PC-9 (cell line): ENCODE data around the gene PUM1. TPM values are rescaled to one million over a fixed set of nuclear protein-coding genes. Genes with fewer than 3 reads are reported as not detected.

Experiments
- BruUV-seq: library from RNA; stranded (reverse); fragments of 400-500 nt; replicated peaks from 2 replicates; lab custom pipeline; 2021; lab: Mats Ljungman, UMichigan
- CTCF ChIA-PET: fragments of 300-600 bp; sonication (Branson Sonifier 250); formaldehyde crosslinking; loops from one replicate; lab custom pipeline; 2022; ENCODE audit warnings: antibody characterized with exemption; lab: Charles Lee
- POLR2A ChIA-PET: fragments of 300-600 bp; sonication (Branson Sonifier 250); formaldehyde crosslinking; loops from one replicate; lab custom pipeline; 2022; ENCODE audit warnings: antibody characterized with exemption; ENCODE audit not compliant: unreplicated experiment; lab: Charles Lee
- DNase-seq, 2 experiments: peaks; one replicate each; pipeline versions ENCODE4 v3.0.0 to v3.0.0-alpha.2; 2015 to 2022; ENCODE audit warnings: mixed read lengths in 1 of 2
- H2AFZ ChIP-seq: fragments of 200-600 bp; sonication (generic); 2 replicates; pipeline ENCODE4 v1.8.1; 2017; ENCODE audit warnings: antibody characterized with exemption
- H3F3A ChIP-seq: fragments of 200-600 bp; sonication (generic); 2 replicates; pipeline ENCODE4 v1.8.1; 2017; ENCODE audit warnings: antibody characterized with exemption, mild to moderate bottlenecking, low read depth; ENCODE audit not compliant: insufficient read depth
- H3K27ac ChIP-seq: fragments of 200-600 bp; sonication (generic); 2 replicates; pipeline ENCODE4 v1.6.1; 2016; ENCODE audit warnings: mixed run types
- H3K27me3 ChIP-seq: fragments of 200-600 bp; sonication (generic); 2 replicates; pipeline ENCODE4 v1.6.1; 2016; ENCODE audit warnings: low read depth, mixed run types; ENCODE audit not compliant: insufficient read depth
- H3K36me3 ChIP-seq: fragments of 200-600 bp; sonication (generic); 2 replicates; pipeline ENCODE4 v1.6.1; 2016; ENCODE audit warnings: low read depth, mixed run types
- H3K4me1 ChIP-seq: fragments of 200-600 bp; sonication (generic); replicated peaks from 2 replicates; pipeline ENCODE4 v1.6.1; 2016; ENCODE audit warnings: mixed run types; ENCODE audit not compliant: insufficient read depth
- H3K4me2 ChIP-seq: fragments of 200-600 bp; sonication (generic); 2 replicates; pipeline ENCODE4 v1.6.1; 2017; ENCODE audit warnings: mixed run types
- H3K4me3 ChIP-seq: fragments of 200-600 bp; sonication (generic); 2 replicates; pipeline ENCODE4 v1.6.1; 2016; ENCODE audit warnings: mixed run types
- H3K79me2 ChIP-seq: fragments of 200-600 bp; sonication (generic); 2 replicates; pipeline ENCODE4 v1.6.1; 2017; ENCODE audit warnings: low read depth, mixed run types
- H3K9me2 ChIP-seq: fragments of 200-600 bp; sonication (generic); 2 replicates; pipeline ENCODE4 v1.8.1; 2017; ENCODE audit warnings: mild to moderate bottlenecking; ENCODE audit not compliant: insufficient read depth
- H3K9me3 ChIP-seq: fragments of 200-600 bp; sonication (generic); 2 replicates; pipeline ENCODE4 v1.8.1; 2016; ENCODE audit warnings: low read depth; ENCODE audit not compliant: insufficient read depth
- H4K20me1 ChIP-seq: fragments of 200-600 bp; sonication (generic); 2 replicates; pipeline ENCODE4 v1.8.1; 2017; ENCODE audit not compliant: insufficient read depth
- EZH2 ChIP-seq: fragments of 200-600 bp; sonication (generic); IDR thresholded peaks from 2 replicates; pipeline ENCODE4 v1.8.0; 2017; ENCODE audit warnings: antibody characterized with exemption, low read depth
- intact Hi-C: fragments of 100-400 bp; cut with micrococcal nuclease; formaldehyde crosslinking; loops from one replicate; pipeline ENCODE4 v1.10.0; 2022; ENCODE audit not compliant: unreplicated experiment
- total RNA-seq: library from RNA; stranded (reverse); gene quantifications from 2 replicates; pipeline ENCODE4 v1.2.3, GENCODE V29; 2021
- TF ChIP-seq, protein P1 (sequence below): fragments of 200-600 bp; sonication (generic); conservative IDR thresholded peaks from 2 replicates; pipeline ENCODE4 v1.6.1; 2017; ENCODE audit warnings: mixed run types, antibody characterized with exemption, mild to moderate bottlenecking, moderate library complexity

PUM1 gene
- total RNA-seq, 1 experiment from 2014 or later, result 117 TPM

DNA sequence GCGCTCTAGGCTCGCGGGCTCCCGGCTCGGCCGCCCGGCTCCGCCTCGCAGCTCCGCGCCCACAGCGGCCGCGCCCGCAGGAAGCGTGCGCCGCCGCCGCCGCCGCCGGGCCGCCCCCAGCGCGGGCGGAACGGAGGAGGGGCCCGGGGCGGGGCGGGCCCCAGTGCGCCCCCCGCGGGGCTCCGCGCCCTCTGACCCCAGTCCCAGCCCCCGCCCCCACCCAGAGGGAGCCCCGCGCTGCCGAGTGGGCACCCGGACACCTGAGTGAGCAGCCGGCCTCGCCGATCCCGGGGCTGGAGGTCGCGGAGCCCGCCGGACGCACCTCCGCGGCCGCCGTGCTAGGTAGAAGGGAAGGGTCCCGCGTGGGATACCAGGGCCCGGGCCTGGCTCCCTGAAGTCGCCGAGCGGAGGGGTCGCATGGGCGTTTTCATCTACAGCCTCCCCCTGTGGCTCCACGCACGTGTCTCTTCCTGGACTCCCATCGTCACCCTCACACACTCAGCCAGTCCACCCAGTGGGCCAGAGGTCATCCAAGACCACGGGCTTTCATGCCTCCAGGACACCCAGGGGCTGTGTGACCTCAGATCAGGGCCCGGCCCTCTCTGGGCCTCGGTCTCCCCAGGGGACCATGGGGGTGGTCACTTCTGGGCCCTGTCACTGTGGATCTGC is 156.7 kb downstream of the PUM1 start, which contains the start of gene SDC3:
Gene SDC3 (minus strand): TSS at position 63 of the 669 bp plus-strand sequence. CDS start 172 bp downstream, outside the sequence.
- H3K79me2 ChIP-seq, result no peaks in the 10 kb centered on the region
- intact Hi-C loops, result no loop called here
- TF ChIP-seq EZH2, result no peak
- TF ChIP-seq, protein P1, sequence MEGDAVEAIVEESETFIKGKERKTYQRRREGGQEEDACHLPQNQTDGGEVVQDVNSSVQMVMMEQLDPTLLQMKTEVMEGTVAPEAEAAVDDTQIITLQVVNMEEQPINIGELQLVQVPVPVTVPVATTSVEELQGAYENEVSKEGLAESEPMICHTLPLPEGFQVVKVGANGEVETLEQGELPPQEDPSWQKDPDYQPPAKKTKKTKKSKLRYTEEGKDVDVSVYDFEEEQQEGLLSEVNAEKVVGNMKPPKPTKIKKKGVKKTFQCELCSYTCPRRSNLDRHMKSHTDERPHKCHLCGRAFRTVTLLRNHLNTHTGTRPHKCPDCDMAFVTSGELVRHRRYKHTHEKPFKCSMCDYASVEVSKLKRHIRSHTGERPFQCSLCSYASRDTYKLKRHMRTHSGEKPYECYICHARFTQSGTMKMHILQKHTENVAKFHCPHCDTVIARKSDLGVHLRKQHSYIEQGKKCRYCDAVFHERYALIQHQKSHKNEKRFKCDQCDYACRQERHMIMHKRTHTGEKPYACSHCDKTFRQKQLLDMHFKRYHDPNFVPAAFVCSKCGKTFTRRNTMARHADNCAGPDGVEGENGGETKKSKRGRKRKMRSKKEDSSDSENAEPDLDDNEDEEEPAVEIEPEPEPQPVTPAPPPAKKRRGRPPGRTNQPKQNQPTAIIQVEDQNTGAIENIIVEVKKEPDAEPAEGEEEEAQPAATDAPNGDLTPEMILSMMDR, result no peak
- BruUV-seq, result no TSS peak
- H3K9me2 ChIP-seq, result no peaks in the 10 kb centered on the region
- ChIA-PET POLR2A (no interaction called here), CTCF (no interaction called here)
- no peaks in the 10 kb centered on the region for H3F3A ChIP-seq
- H3K27ac ChIP-seq, result peak within 1 kb of the TSS; percentile 37; the same call in 1 of the 2 replicates
- H2AFZ ChIP-seq, result no peak within 1 kb of the TSS
- H3K36me3 ChIP-seq, result no peaks in the 10 kb centered on the region
- no peaks in the 10 kb centered on the region for H3K27me3 ChIP-seq
- peaks cover 17% of the 10 kb centered on the region for H3K4me1 ChIP-seq
- no peaks in the 10 kb centered on the region for H3K9me3 ChIP-seq
- peak within 1 kb of the TSS; percentile 60 for H3K4me2 ChIP-seq
- H4K20me1 ChIP-seq, result no peaks in the 10 kb centered on the region
- peak within 1 kb of the TSS; percentile 49; the same call in 1 of the 2 replicates for H3K4me3 ChIP-seq
- peak in 1 of 2 experiments; percentile 22 for DNase-seq

DNA sequence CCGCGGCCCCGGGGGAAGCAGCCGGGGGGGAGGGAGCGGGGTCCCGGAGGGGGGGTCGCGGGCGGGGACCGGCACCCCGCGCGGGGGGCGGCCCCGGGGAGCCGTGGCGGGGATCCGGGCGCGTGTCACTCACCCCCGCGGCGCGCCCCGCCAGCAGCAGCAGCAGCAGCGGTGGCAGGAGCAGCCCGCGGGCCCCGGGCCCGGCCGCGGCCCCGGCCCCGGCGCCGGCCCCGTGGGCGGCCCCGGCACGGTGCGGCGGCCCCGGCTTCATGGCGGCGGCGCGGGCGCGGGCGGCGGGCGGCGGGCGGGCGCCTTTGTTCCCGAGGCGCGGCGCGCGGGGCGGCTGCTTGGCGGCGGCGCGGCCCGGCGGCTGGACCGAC is 157.2 kb downstream of the PUM1 start:
- peaks cover 17% of the 10 kb centered on the region for H3K4me1 ChIP-seq
- ChIA-PET CTCF (no interaction called here), POLR2A (no interaction called here)
- no peak overlapping the region for H3K27ac ChIP-seq
- H4K20me1 ChIP-seq, result no peaks in the 10 kb centered on the region
- H3K27me3 ChIP-seq, result no peaks in the 10 kb centered on the region
- H3K9me2 ChIP-seq, result no peaks in the 10 kb centered on the region
- no peak for DNase-seq
- H3K4me2 ChIP-seq, result no peak overlapping the region
- no peaks in the 10 kb centered on the region for H3K36me3 ChIP-seq
- no peak overlapping the region for H3K4me3 ChIP-seq
- intact Hi-C loops, result no loop called here
- no peaks in the 10 kb centered on the region for H3K79me2 ChIP-seq
- H3K9me3 ChIP-seq, result no peaks in the 10 kb centered on the region
- TF ChIP-seq, protein P1, result no peak
- no peak for TF ChIP-seq EZH2
- H3F3A ChIP-seq, result no peaks in the 10 kb centered on the region
- no peak overlapping the region for H2AFZ ChIP-seq
- no TSS peak for BruUV-seq

DNA sequence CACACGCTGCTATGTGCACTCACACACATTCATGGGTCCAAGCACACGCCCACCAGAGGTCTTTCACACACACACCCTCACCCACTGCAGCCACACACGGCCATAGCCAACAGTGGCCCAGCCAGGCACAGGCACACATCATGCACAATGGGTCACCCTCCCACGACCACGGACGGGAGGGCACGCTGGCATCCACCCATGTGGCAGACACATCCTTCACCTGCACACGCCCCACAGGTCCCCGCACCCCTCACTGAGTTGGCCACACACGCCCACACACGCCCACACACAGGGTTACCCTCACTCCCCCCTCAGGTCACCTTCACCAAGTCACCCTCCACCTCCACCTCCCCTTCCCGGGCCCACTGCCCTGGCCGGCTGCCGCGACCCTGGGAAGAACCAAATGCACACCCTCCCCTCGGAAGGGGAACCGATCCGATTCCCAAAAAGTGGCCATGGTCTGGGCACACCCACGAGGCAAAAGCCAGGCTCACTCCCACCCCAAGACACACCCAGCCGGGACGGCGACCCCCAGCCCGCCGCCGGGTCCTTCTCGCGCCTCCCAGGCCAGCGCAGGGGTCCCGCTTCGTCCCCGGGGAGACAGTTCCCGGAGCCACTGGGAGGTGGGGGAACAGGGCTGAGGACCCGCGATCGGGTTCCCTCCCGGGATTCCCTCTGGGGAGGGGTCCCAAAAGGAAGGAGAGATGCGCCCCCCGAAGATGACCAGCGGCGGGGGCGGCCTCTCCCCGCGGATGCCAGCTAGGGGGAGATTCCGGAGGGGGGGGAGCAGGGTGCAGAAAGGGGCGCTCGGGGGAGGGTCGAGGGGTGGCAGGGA is 157.8 kb downstream of the PUM1 start:
- no peak overlapping the region for H2AFZ ChIP-seq
- no peaks in the 10 kb centered on the region for H3K36me3 ChIP-seq
- H3K4me3 ChIP-seq, result peak overlapping the region; percentile 26; the same call in 1 of the 2 replicates
- DNase-seq, result no peak
- peaks cover 17% of the 10 kb centered on the region for H3K4me1 ChIP-seq
- H3K9me2 ChIP-seq, result no peaks in the 10 kb centered on the region
- intact Hi-C loops, result no loop called here
- H3K27ac ChIP-seq, result no peak overlapping the region
- no peaks in the 10 kb centered on the region for H3F3A ChIP-seq
- no peaks in the 10 kb centered on the region for H3K27me3 ChIP-seq
- no peak for TF ChIP-seq EZH2
- TF ChIP-seq, protein P1, result no peak
- peak overlapping the region; percentile 60 for H3K4me2 ChIP-seq
- H3K79me2 ChIP-seq, result no peaks in the 10 kb centered on the region
- CTCF ChIA-PET, result interaction anchor here (0.5 to 0.8 kb wide), 2 partner anchors 189 to 422 kb away, joined by 3 to 5 read pairs; no protein-coding TSS in a partner anchor
- no peaks in the 10 kb centered on the region for H3K9me3 ChIP-seq
- TSS peak; percentile 30 for BruUV-seq
- H4K20me1 ChIP-seq, result no peaks in the 10 kb centered on the region
- POLR2A ChIA-PET, result no interaction called here
